HepG2 (cell line): ENCODE measurements around the gene TECPR1. TPM values are rescaled to one million over a fixed set of nuclear protein-coding genes. Genes with fewer than 3 reads are reported as not detected.

Experiments
- ATAC-seq: fragments of 200-7000 bp; cut with Tn5 transposase; 3 replicates; pipeline ENCODE4 v1.9.1; 2020; ENCODE audit warnings: mild to moderate bottlenecking, moderate library complexity
- BruUV-seq: library from RNA; stranded (reverse); fragments of 400-500 nt; replicated peaks from 2 replicates; lab custom pipeline; 2021; lab: Mats Ljungman, UMichigan
- CTCF ChIA-PET: fragments of 300-600 bp; formaldehyde crosslinking; extraction: SDS; loops from one replicate; lab custom pipeline; 2021; ENCODE audit warnings: low total read pairs, inconsistent platforms, low intra/inter-chr PET ratio; lab: Yijun Ruan, JAX
- POLR2A ChIA-PET: fragments of 350-600 bp; sonication (Branson Sonifier 250); formaldehyde crosslinking; loops from one replicate; lab custom pipeline; 2020; ENCODE audit warnings: antibody characterized with exemption, inconsistent platforms; lab: Yijun Ruan, JAX
- DNase-seq: peaks from one replicate; pipeline ENCODE4 v3.0.0-alpha.2; 2015; ENCODE audit warnings: low spot score
- FAIRE-seq: peaks from 3 replicates; lab custom pipeline; 2011; peaks lifted over from hg19 to GRCh38; lab: Jason Lieb, UNC
- H2AFZ ChIP-seq: one replicate; pipeline ENCODE4 v1.6.1; 2011; ENCODE audit warnings: low read length, inconsistent platforms
- H3K27ac ChIP-seq: fragments of 300-600 bp; 3 replicates; pipeline ENCODE4 v1.8.0; 2011; ENCODE audit warnings: mixed run types, mild to moderate bottlenecking, mixed read lengths, low read length, inconsistent platforms; ENCODE audit not compliant: insufficient read depth; ENCODE audit errors: extremely low read length
- H3K27me3 ChIP-seq, 2 experiments: fragments of 200-600 bp in 1 of 2; 2 replicates in 1 of 2; 3 replicates in 1 of 2; pipeline versions ENCODE4 v1.6.0 to v1.8.0; 2011; ENCODE audit warnings: low read length in 2 of 2, mild to moderate bottlenecking in 2 of 2, moderate library complexity in 2 of 2, inconsistent platforms in 1 of 2; ENCODE audit not compliant: insufficient read depth in 2 of 2, control insufficient read depth in 1 of 2
- H3K36me3 ChIP-seq, 2 experiments: fragments of 200-600 bp in 1 of 2; replicated peaks in 1 of 2; 2 replicates in 1 of 2; 3 replicates in 1 of 2; pipeline versions ENCODE4 v1.5.1 to v1.8.0; 2011; ENCODE audit warnings: low read length in 2 of 2, inconsistent platforms in 1 of 2; ENCODE audit not compliant: insufficient read depth in 2 of 2, control insufficient read depth in 1 of 2
- H3K4me1 ChIP-seq: 2 replicates; pipeline ENCODE4 v1.5.1; 2012; ENCODE audit warnings: low read length, inconsistent platforms; ENCODE audit not compliant: insufficient read depth
- H3K4me2 ChIP-seq: 2 replicates; pipeline ENCODE4 v1.6.0; 2011; ENCODE audit warnings: low read depth, low read length, inconsistent platforms
- H3K4me3 ChIP-seq, 3 experiments: fragments of 200-600 bp in 1 of 3; sonication (generic), shearing (Covaris generic) in 1 of 3; replicated peaks in 1 of 3; 2 replicates each; pipeline ENCODE4 v1.5.1; 2011 to 2016; ENCODE audit warnings: low read length in 3 of 3, inconsistent platforms in 2 of 3, low read depth in 2 of 3, mild to moderate bottlenecking in 2 of 3, control low read depth in 1 of 3, mixed read lengths in 1 of 3; ENCODE audit not compliant: insufficient read depth in 1 of 3
- H3K79me2 ChIP-seq: one replicate; pipeline ENCODE4 v1.6.1; 2011; ENCODE audit warnings: low read length, inconsistent platforms; ENCODE audit not compliant: insufficient read depth
- H3K9ac ChIP-seq: 2 replicates; pipeline ENCODE4 v1.6.0; 2011; ENCODE audit warnings: mild to moderate bottlenecking, low read depth, low read length, inconsistent platforms; ENCODE audit not compliant: insufficient read depth
- H3K9me3 ChIP-seq: 2 replicates; pipeline ENCODE4 v1.5.1; 2012; ENCODE audit warnings: mild to moderate bottlenecking, low read length
- H4K20me1 ChIP-seq: 2 replicates; pipeline ENCODE4 v1.6.0; 2011; ENCODE audit warnings: inconsistent platforms, mild to moderate bottlenecking, low read length, moderate library complexity; ENCODE audit not compliant: insufficient read depth
- CCDC6 ChIP-seq: sonication (generic); formaldehyde crosslinking; IDR thresholded peaks from 2 replicates; pipeline ENCODE4 v1.8.1; 2022; ENCODE audit warnings: mild to moderate bottlenecking, missing genetic modification reagents, moderate library complexity
- EZH2 ChIP-seq: conservative IDR thresholded peaks from 2 replicates; pipeline ENCODE4 v1.6.1; 2012; ENCODE audit warnings: mild to moderate bottlenecking, low read depth, low read length, moderate library complexity
- HOXA7 ChIP-seq: sonication (generic); formaldehyde crosslinking; IDR thresholded peaks from 2 replicates; pipeline ENCODE4 v1.8.1; 2022; ENCODE audit warnings: mild to moderate bottlenecking, missing genetic modification reagents, moderate library complexity
- MYNN ChIP-seq: sonication (generic); formaldehyde crosslinking; IDR thresholded peaks from 2 replicates; pipeline ENCODE4 v1.4.0; 2020; ENCODE audit warnings: mild to moderate bottlenecking, low read depth, missing genetic modification reagents
- TCF12 ChIP-seq, 2 experiments: fragments of 450-650 bp in 1 of 2; sonication (generic) in 1 of 2; formaldehyde crosslinking in 1 of 2; IDR thresholded peaks; 2 replicates each; pipeline versions ENCODE4 v1.6.1 to v1.8.0; 2017 to 2022; ENCODE audit warnings: antibody characterized with exemption in 1 of 2, mild to moderate bottlenecking in 1 of 2, missing genetic modification reagents in 1 of 2, moderate library complexity in 1 of 2
- ZBTB7A ChIP-seq: sonication (generic); formaldehyde crosslinking; IDR thresholded peaks from 2 replicates; pipeline ENCODE4 v1.8.0; 2022; ENCODE audit warnings: mild to moderate bottlenecking, missing genetic modification reagents
- ZNF292 ChIP-seq: sonication (generic); formaldehyde crosslinking; IDR thresholded peaks from 2 replicates; pipeline ENCODE4 v1.8.1; 2022; ENCODE audit warnings: mild to moderate bottlenecking, low read depth, missing genetic modification reagents, borderline replicate concordance
- ZNF777 ChIP-seq: sonication (generic); formaldehyde crosslinking; IDR thresholded peaks from 2 replicates; pipeline ENCODE4 v1.4.0; 2020; ENCODE audit warnings: missing genetic modification reagents
- ZSCAN22 ChIP-seq: sonication (generic); formaldehyde crosslinking; IDR thresholded peaks from 2 replicates; pipeline ENCODE4 v1.4.0; 2020; ENCODE audit warnings: mild to moderate bottlenecking, missing genetic modification reagents
- WGBS: methylation state at CpG from one replicate; pipeline ENCODE4 v1.1.6; 2017; ENCODE audit warnings: low lambda C conversion rate; 5-methylcytosine and 5-hydroxymethylcytosine counted together
- in situ Hi-C: cut with HindIII; loops from 2 replicates; pipeline ENCODE4 v1.10.0; 2017; ENCODE audit warnings: low pct_unique_long_range_greater_than_20kb; ENCODE audit not compliant: extremely low pct_ligation_motif_present
- intact Hi-C: fragments of 100-400 bp; cut with micrococcal nuclease; formaldehyde crosslinking; loops from one replicate; pipeline ENCODE4 v1.10.0; 2022; ENCODE audit not compliant: unreplicated experiment
- polyA plus RNA-seq, 8 experiments: library from polyadenylated mRNA; depleted of rRNA in 3 of 8; stranded (reverse) in 7 of 8; unstranded in 1 of 8; fragments of >200 nt; fragmentation: Illumina TruSeq in 4 of 8; extraction: Trizol in 4 of 8; gene quantifications; 2 replicates each; pipeline versions ENCODE4 v1.2.1 to v1.2.3, GENCODE V29; 2011 to 2016; ENCODE audit warnings: low read depth in 4 of 8, missing spikeins in 1 of 8, mixed read lengths in 1 of 8; ENCODE audit not compliant: insufficient read depth in 1 of 8
- total RNA-seq, 5 experiments: library from RNA; depleted of rRNA; stranded (reverse); fragments of >200 nt; fragmentation: Illumina TruSeq; extraction: Trizol; gene quantifications; 2 replicates each; pipeline ENCODE4 v1.2.3, GENCODE V29; 2016; ENCODE audit warnings: low read depth in 1 of 5
- TF ChIP-seq, protein P1 (sequence below): sonication (generic); formaldehyde crosslinking; conservative IDR thresholded peaks from 2 replicates; pipeline ENCODE4 v1.5.0; 2020; ENCODE audit warnings: missing genetic modification reagents
- TF ChIP-seq, protein P2 (sequence below): sonication (generic); formaldehyde crosslinking; IDR thresholded peaks from 2 replicates; pipeline ENCODE4 v1.5.0; 2020; ENCODE audit warnings: mild to moderate bottlenecking, missing genetic modification reagents, borderline replicate concordance

Gene TECPR1
- total and polyA plus RNA-seq, 2 of the 13 experiments (the other 11 are each of a cell fraction or from before 2014, with no cell fraction given): 2.3 to 6.3 TPM

DNA sequence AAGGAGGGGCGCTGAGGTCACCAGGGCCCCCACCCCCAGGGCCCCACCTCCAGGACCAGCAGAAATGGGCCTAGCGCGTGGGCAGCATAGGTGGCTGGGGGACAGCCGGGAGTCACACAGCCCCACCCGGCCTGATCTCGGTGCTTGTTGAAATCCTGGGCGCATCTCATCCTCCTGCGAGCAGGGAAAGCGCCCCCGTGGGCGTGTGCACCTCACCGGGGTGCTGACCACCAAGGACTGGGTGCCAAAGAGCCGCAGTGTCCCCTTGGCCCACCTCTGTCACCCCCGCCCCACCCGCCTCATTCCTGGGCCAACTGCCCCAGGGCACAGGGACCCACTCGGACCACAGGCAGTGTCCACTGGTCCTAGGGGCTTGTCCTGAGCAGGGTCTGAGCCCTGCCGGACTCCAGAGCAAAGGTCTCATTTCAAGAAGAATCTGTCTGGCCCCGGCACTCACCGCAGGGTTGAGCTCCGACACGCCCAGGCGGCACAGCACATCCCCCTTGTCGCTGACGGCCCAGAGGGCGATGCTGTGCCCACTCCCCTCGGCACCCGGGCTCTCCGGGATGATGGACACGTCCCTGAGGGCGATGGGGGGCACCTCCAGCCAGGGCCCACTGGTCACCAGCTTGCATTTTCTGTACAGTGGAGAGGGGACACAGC, 29.4 kb downstream of the TECPR1 start (continued):
- no peak for TF ChIP-seq ZNF292

DNA sequence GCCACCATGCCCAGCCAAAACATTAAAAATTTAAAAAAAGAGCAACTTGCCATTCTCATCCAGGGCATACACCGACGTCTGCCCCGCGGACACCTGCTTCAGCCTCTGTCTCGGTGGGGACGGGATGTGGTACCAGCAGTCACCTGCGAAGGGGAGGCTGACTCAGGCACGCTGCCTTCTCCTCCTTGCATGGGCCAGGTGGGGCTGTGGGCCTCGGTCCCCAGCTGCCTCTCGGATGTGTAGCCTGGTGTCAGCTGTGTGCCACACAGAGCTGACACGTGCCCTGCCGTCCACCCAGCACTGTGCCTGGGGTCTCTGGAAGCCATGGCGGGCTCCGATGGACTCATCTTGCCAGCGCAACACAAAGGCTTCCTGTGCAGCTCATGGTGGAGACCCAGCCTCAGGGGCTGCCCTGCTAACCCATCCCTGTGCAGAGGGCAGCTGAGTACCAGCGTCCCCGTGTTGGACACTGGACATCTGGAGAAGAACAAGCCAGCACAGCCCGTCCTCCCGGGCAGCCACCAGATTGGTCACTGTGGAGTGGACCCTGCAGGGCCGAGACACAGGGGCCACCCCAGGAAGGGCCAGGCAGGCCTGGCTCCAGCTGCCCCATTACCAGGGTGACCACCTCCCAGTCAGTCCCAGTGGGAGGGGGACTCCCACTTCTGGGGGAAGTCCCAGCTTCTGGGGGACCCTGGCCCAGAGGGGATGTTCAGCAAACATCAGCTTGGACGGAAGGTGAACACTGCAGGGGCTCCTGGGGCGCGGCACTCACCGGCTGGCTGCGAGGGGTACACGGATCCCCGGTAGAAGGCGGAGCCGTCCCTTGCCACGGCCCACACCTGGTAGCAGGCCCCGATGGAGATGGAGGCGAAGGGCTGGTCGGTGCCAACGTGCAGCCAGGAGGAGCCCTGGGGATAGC, 30.2 kb downstream of the TECPR1 start:
- Histone ChIP-seq H3K9me3 (no peaks in the 10 kb centered on the region), H4K20me1 (no peaks in the 10 kb centered on the region), H2AFZ (no peak overlapping the region), H3K4me3 (no peak overlapping the region), H3K27me3 (no peaks in the 10 kb centered on the region), H3K36me3 (no peaks in the 10 kb centered on the region), H3K27ac (no peak overlapping the region), H3K9ac (no peak overlapping the region), H3K4me1 (peaks cover 39% of the 10 kb centered on the region), H3K79me2 (no peaks in the 10 kb centered on the region), H3K4me2 (no peak overlapping the region)
- intact Hi-C loops (no loop called here), in situ Hi-C loops (no loop called here)
- CTCF ChIA-PET: no interaction called here
- 95% methylated on average over 22 of the region's 34 CpGs for WGBS
- no peak for DNase-seq
- POLR2A ChIA-PET: no interaction called here
- ATAC-seq: no peak
- BruUV-seq: no TSS peak
- no peak for FAIRE-seq
- TF ChIP-seq HOXA7 (CRISPR knock-in tag) (no peak), EZH2 (no peak), MYNN (CRISPR knock-in tag) (no peak), TCF12 (IDR thresholded peaks at IDR 0.05) (no peak), TCF12 (CRISPR knock-in tag; IDR thresholded peaks at IDR 0.05) (no peak), ZNF777 (no peak), ZBTB7A (CRISPR knock-in tag) (no peak), CCDC6 (CRISPR knock-in tag) (no peak), ZSCAN22 (CRISPR knock-in tag) (no peak)
- TF ChIP-seq, protein P1, sequence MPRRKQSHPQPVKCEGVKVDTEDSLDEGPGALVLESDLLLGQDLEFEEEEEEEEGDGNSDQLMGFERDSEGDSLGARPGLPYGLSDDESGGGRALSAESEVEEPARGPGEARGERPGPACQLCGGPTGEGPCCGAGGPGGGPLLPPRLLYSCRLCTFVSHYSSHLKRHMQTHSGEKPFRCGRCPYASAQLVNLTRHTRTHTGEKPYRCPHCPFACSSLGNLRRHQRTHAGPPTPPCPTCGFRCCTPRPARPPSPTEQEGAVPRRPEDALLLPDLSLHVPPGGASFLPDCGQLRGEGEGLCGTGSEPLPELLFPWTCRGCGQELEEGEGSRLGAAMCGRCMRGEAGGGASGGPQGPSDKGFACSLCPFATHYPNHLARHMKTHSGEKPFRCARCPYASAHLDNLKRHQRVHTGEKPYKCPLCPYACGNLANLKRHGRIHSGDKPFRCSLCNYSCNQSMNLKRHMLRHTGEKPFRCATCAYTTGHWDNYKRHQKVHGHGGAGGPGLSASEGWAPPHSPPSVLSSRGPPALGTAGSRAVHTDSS (CRISPR knock-in tag): no peak
- TF ChIP-seq, protein P2, sequence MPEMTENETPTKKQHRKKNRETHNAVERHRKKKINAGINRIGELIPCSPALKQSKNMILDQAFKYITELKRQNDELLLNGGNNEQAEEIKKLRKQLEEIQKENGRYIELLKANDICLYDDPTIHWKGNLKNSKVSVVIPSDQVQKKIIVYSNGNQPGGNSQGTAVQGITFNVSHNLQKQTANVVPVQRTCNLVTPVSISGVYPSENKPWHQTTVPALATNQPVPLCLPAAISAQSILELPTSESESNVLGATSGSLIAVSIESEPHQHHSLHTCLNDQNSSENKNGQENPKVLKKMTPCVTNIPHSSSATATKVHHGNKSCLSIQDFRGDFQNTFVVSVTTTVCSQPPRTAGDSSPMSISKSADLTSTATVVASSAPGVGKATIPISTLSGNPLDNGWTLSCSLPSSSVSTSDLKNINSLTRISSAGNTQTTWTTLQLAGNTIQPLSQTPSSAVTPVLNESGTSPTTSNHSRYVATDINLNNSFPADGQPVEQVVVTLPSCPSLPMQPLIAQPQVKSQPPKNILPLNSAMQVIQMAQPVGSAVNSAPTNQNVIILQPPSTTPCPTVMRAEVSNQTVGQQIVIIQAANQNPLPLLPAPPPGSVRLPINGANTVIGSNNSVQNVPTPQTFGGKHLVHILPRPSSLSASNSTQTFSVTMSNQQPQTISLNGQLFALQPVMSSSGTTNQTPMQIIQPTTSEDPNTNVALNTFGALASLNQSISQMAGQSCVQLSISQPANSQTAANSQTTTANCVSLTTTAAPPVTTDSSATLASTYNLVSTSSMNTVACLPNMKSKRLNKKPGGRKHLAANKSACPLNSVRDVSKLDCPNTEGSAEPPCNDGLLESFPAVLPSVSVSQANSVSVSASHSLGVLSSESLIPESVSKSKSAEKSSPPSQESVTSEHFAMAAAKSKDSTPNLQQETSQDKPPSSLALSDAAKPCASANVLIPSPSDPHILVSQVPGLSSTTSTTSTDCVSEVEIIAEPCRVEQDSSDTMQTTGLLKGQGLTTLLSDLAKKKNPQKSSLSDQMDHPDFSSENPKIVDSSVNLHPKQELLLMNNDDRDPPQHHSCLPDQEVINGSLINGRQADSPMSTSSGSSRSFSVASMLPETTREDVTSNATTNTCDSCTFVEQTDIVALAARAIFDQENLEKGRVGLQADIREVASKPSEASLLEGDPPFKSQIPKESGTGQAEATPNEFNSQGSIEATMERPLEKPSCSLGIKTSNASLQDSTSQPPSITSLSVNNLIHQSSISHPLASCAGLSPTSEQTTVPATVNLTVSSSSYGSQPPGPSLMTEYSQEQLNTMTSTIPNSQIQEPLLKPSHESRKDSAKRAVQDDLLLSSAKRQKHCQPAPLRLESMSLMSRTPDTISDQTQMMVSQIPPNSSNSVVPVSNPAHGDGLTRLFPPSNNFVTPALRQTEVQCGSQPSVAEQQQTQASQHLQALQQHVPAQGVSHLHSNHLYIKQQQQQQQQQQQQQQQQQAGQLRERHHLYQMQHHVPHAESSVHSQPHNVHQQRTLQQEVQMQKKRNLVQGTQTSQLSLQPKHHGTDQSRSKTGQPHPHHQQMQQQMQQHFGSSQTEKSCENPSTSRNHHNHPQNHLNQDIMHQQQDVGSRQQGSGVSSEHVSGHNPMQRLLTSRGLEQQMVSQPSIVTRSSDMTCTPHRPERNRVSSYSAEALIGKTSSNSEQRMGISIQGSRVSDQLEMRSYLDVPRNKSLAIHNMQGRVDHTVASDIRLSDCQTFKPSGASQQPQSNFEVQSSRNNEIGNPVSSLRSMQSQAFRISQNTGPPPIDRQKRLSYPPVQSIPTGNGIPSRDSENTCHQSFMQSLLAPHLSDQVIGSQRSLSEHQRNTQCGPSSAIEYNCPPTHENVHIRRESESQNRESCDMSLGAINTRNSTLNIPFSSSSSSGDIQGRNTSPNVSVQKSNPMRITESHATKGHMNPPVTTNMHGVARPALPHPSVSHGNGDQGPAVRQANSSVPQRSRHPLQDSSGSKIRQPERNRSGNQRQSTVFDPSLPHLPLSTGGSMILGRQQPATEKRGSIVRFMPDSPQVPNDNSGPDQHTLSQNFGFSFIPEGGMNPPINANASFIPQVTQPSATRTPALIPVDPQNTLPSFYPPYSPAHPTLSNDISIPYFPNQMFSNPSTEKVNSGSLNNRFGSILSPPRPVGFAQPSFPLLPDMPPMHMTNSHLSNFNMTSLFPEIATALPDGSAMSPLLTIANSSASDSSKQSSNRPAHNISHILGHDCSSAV: no peak
